Putamen (tissue), 1 donor: ENCODE data around the gene DSCAM.
"Not testable (repeated sequence)": the region's sequence is repeated elsewhere in the genome, so short reads cannot be mapped to it uniquely, and the experiment has no call there.

Experiments
- DNase-seq: peaks from one replicate; pipeline ENCODE4 v3.0.0-alpha.2; 2016; ENCODE audit warnings: low spot score

The DSCAM gene

GRCh38 chr21:40461008-40461407 lies 385.9 kb downstream of the DSCAM start:
- no peak for DNase-seq

GRCh38 chr21:40457741-40458140 lies 389.2 kb downstream of the DSCAM start:
- DNase-seq = no peak

DNA sequence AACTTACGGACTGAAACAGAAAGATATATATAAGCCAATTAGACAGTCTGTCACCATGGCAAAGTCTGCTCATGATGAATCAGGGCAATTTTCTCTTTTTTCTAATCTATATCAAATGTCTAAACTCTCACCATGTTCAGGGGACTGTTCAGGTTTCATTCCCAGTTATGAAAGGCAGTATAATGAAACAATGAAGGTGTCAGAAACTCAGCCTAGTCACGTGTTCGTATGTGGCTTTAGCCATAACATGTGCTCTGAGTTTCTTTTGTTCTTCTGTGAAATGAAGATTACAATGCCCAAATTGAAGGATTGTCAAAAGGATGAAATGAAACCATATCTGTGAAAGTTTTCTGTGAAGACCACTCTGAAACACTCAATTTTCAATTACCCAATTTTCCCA lies 392.9 kb downstream of the DSCAM start:
- DNase-seq = no peak

DNA sequence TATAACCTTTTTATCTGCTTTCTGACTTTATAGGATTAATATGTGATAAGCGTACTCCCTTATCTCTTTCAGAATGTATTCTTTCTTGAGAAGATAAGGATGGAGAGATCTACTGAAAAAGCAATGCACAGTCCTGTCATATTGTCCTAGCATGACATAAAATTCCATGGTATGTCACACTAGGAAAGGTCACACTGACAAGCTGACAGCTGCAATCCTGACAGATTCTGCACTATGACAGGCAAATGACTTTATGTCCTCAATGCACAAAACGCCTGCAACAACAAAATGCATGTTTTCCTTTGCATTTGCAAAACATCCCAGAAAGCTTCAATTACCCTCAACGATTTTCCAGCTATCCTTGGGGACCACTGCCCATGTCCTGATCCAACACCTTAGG lies 393.8 kb downstream of the DSCAM start:
- no peak for DNase-seq

DNA sequence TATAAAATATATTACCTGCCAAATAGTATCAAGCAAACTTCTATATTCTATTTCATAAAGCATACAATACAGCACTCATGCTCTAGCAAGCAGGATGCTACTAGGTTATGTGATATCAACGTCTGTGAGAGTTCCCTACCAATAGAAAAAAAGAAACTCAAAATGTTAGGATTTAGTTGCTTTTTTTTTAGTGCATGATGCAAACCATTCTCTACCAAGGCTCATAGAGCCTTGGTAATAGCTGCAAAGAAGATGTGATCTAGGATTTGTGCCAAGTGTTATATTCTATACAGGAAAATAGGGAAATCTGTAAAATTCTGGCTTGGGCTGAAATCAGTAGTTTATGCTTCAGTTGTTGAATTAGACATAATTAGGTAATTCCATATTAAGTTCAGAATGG lies 394.4 kb downstream of the DSCAM start:
- no peak for DNase-seq

- DNase-seq = no peak
These were observed 399.9 kb downstream of the DSCAM start for GRCh38 chr21:40447016-40447415.

DNA sequence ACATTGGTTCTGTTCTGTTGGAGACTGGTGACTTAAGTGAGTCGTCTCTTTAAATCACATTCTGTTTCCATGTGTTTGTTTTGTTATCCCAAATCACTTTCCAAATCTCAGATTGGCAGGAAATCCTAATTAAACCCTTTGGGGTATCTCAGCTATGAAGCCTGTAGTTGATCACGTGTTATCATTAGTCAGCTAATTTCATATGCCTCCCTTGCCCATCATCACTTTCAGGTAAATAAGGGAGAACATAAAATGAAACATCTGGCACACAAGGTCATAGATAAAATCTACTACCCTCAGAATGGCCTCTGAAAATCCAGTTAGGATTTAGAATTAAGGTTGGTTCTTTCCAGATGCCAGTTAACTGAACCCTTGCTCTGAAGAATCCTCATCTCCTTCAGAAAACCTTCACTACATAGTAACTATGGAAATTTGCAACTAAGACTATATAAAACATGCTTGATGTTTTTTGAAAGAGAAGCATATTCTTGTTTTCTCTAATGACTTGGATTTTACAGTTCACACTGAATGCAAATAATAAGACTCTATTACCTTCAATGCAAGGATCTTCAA lies 401.5 kb downstream of the DSCAM start:
- DNase-seq = no peak

- not testable (repeated sequence) for DNase-seq
These were observed 407.4 kb downstream of the DSCAM start for GRCh38 chr21:40439581-40439980.

DNA sequence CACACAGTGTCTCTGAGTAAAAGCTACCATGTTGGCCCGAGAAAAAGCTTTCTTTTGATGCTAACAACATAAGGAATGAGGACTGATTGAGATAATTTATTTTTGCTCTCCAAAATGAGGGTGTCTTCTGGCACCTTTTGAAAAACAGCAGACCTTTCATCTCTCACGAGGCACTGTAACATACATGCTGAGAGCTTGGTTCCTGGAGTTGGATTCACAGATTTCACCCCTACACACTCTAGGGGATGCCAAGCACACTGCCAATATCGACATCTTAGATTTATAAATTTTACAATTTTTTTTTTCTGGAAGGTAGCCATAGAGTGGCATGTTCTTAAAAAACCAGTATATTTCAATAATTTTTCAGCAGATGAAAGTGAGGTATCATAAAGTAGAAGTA lies 408.3 kb downstream of the DSCAM start:
- no peak for DNase-seq

DNA sequence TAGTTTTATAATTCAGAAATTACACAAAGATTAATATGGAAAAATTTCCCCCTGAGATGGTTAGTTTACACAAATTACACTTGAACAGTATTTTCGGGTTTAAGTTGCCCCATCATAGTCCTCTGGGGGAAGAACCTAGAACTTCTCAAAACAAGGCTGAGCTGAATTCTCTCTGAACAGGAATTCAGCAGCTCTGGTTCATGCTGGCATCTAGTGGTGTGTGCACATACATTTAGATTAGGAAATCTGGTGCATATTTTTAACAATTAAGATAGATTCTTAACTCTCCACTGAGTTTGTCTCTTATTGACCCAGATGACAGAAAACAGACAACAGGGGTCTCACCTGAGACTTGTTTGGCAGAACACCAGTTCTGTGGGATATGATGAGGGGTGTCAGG lies 410.7 kb downstream of the DSCAM start:
- no peak for DNase-seq

DNA sequence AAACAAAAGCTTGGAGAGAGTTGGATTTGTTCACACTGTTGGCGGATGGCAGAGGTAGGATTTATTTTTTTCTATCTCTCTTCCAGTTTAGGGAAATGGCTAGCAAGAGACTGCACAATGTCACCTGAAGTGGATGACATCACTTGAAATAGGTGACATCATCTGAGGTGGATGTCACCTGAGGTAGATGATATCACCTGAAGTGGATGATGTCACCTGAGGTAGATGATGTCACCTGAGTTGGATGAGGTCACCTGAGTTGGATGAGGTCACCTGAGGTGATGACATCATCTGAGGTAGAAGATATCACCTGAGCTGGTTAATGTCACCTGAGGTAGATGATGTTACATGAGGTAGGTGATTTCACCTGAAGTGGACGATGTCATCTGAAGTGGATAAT lies 413.4 kb downstream of the DSCAM start:
- no peak for DNase-seq

- no peak for DNase-seq
These were observed 421.0 kb downstream of the DSCAM start for GRCh38 chr21:40425981-40426380.

GRCh38 chr21:40422896-40423635 lies 423.9 kb downstream of the DSCAM start:
- no peak for DNase-seq

GRCh38 chr21:40421121-40421520 lies 425.8 kb downstream of the DSCAM start:
- DNase-seq = no peak

DNA sequence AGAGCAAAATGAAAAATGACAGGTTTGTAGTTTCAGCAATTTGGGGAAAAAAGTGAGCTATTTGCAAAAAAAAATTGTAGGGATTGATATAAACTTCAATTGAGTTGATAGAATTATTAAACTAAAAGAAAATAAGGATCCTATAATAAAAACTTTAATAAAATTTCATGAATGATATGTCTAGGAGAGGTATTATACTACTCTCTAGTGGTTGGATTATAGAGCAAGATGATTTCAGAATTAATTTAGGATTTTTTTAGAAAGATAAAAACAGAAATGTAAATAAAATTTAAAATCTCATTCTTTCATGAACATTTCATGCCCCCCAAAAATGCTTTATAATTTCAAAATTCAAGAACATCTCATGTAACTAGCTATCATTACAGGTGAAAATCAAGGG lies 430.4 kb downstream of the DSCAM start:
- DNase-seq = no peak

- DNase-seq = no peak
These were observed 438.4 kb downstream of the DSCAM start for GRCh38 chr21:40408561-40408960.

DNA sequence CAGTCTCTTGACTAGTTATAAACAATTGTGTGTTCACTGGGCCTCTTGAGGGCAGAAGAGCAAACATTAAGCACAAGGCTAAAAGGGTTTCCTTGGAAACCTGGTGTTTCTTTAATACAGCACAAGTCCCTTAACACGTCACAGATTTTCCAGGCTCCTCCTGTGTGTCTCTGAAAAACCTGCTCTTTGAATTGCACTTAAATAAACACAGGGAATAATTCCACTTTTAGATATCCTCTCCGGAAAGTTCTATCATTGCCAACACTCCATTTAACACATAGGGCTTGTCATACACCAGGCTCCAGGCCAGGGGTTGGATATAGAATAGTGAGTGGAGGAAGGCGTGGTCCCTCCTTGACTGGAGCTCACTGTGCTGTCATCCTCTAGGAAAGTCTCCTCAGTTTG lies 442.6 kb downstream of the DSCAM start:
- DNase-seq = no peak

GRCh38 chr21:40402884-40403582 lies 443.9 kb downstream of the DSCAM start:
- DNase-seq = no peak

GRCh38 chr21:40395732-40396131 lies 451.2 kb downstream of the DSCAM start:
- no peak for DNase-seq

DNA sequence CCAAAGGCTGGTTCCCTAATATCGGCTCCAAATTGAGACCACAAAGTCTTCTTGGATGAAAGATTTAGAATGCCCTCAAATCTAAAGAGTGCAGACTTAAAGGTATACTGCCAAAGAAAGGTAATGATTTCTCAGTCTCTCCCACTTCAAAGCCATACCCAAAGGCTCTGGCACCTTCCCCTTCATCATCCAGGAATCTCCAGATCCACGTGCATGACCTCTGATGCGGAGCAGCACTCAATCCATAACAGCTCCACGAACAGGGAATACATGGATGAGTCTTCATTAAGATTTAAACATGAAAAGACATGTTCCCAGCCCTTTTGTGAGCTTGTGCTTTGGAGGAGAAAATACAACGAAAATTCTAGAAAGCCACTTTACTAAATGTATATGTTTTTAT lies 453.9 kb downstream of the DSCAM start:
- DNase-seq = no peak

DNA sequence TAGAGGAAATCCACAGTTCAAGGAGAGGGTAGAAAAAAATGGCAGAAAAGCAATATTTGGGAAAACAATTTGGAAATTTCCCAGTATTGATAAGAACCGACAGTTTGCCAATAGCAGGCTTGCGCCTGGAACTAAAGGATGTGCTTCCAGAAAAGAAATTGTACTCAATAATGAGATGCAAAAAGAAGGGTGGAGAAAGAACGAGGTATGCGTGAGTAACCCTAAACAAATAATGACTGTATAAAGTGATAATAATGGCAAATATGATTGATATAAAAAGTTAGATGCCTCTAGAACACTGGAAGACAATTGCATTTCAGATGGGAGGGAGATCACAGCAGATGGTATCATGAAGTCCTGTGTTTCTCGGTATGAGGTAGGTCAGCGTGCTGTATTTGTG lies 458.9 kb downstream of the DSCAM start:
- no peak for DNase-seq

DNA sequence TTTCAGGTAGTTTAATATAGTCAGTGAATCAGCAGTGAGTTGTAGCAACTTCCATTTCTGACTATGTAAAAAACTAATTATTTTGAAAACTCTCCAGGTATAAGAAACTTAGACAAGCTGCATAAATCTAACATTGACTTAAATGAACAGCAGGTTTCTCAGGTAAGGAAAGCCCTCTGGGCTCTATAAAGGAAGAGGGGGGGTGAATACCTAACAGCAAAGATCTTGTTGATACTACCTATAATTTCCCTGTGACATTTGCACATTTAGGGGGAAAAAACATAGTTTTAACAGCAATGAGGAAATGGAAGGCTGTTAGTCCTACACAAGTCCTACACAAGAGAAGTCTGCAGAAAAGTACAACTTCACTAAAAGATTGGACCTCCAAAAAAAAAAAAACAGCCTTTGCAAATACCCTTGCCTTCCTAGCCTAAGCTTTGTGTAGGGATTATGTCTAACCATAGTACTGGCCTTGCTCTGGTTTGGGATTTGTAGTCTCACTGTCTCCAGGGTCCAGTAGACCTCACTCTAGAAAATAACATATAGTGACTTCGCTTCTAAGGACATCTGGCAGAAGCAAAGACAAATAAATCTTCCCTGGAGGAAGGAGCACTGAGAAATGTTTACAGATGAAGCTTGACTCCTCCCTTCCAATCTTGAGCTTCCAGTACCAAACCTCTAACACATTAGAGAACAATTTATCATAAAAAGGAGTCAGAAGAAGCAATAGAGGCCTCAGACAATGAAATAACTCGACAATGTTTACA lies 459.8 kb downstream of the DSCAM start:
- no peak for DNase-seq
